Naive B cell (primary cell): ENCODE measurements around the gene PTPN6. TPM values are rescaled to one million over a fixed set of nuclear protein-coding genes. Genes with fewer than 3 reads are reported as not detected.

Experiments
- ATAC-seq, 2 donors: fragments of 150-1000 bp; cut with Tn5 transposase; 2 replicates each; pipeline ENCODE4 v1.10.0; 2021; ENCODE audit warnings: low read depth in 2 of 2, mild to moderate bottlenecking in 2 of 2, moderate library complexity in 2 of 2
- DNase-seq: peaks from one replicate; pipeline ENCODE4 v3.0.0; 2022
- H3K27ac Mint-ChIP-seq, 6 donors: one replicate each; pipeline ENCODE4 v1.8.0; 2020 to 2022; ENCODE audit warnings: mild to moderate bottlenecking in 6 of 6, mixed read lengths in 6 of 6, moderate library complexity in 5 of 6, inconsistent platforms in 2 of 6
- H3K27me3 Mint-ChIP-seq, 3 donors: one replicate each; pipeline ENCODE4 v1.8.0; 2021 to 2022; ENCODE audit warnings: mixed read lengths in 3 of 3, mild to moderate bottlenecking in 1 of 3
- H3K36me3 Mint-ChIP-seq, 2 donors: one replicate each; pipeline ENCODE4 v1.8.0; 2020 to 2022; ENCODE audit warnings: mixed read lengths in 2 of 2, inconsistent platforms in 1 of 2, mild to moderate bottlenecking in 1 of 2
- H3K4me1 Mint-ChIP-seq, 3 donors: one replicate each; pipeline ENCODE4 v1.8.0; 2020 to 2022; ENCODE audit warnings: mixed read lengths in 3 of 3, inconsistent platforms in 1 of 3, mild to moderate bottlenecking in 1 of 3, moderate library complexity in 1 of 3
- H3K4me3 Mint-ChIP-seq, 8 donors: one replicate each; pipeline ENCODE4 v1.8.0; 2020 to 2022; ENCODE audit warnings: mild to moderate bottlenecking in 8 of 8, mixed read lengths in 8 of 8, moderate library complexity in 8 of 8, inconsistent platforms in 2 of 8
- H3K9me3 Mint-ChIP-seq, 7 donors: one replicate each; pipeline ENCODE4 v1.8.0; 2020 to 2022; ENCODE audit warnings: mixed read lengths in 7 of 7, mild to moderate bottlenecking in 5 of 7, inconsistent platforms in 2 of 7, moderate library complexity in 1 of 7
- polyA plus RNA-seq, 6 donors: library from polyadenylated mRNA; unstranded; fragments of 300-500 nt; fragmentation: Illumina TruSeq; gene quantifications; one replicate each; pipeline ENCODE4 v1.2.3, GENCODE V29; 2021; ENCODE audit warnings: low read depth in 6 of 6

Gene PTPN6
- polyA plus RNA-seq, 6 donors from 2014 or later: 398 to 1,059 (median 612) TPM

DNA sequence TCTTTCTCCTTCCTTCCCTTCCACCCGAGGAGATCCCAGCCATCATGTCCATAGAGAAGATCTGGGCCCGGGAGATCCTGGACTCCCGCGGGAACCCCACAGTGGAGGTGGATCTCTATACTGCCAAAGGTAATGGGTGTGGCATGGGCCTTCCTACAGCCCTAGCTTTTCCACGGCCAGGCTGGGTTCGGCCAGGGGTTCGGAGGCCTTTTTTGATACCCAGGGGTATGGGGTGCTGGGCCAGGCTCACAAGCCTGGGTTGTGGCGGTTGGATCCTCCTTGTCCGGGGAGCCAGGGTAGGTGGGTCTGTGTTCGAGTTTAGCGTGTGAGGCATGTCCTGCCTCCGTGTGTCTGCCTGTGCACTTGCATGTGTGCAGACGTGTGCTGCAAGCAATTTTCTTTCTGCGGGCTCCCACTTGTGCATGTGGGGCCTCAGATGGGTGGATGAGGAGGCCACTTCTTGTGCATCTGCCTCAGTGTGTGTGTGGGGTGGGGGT is 35.3 kb upstream of the PTPN6 start:
- H3K9me3 Mint-ChIP-seq: no peaks in the 10 kb centered on the region
- H3K36me3 Mint-ChIP-seq: no peaks in the 10 kb centered on the region
- no peak for DNase-seq
- peak overlapping the region; percentile 33 to 83 (median 52) for H3K4me3 Mint-ChIP-seq
- no peak overlapping the region for H3K27ac Mint-ChIP-seq
- peaks cover 22 to 43% (median 26%) of the 10 kb centered on the region in 3 donors for H3K4me1 Mint-ChIP-seq
- H3K27me3 Mint-ChIP-seq: peaks cover 6 to 24% (median 22%) of the 10 kb centered on the region in 3 donors
- ATAC-seq: no peak

DNA sequence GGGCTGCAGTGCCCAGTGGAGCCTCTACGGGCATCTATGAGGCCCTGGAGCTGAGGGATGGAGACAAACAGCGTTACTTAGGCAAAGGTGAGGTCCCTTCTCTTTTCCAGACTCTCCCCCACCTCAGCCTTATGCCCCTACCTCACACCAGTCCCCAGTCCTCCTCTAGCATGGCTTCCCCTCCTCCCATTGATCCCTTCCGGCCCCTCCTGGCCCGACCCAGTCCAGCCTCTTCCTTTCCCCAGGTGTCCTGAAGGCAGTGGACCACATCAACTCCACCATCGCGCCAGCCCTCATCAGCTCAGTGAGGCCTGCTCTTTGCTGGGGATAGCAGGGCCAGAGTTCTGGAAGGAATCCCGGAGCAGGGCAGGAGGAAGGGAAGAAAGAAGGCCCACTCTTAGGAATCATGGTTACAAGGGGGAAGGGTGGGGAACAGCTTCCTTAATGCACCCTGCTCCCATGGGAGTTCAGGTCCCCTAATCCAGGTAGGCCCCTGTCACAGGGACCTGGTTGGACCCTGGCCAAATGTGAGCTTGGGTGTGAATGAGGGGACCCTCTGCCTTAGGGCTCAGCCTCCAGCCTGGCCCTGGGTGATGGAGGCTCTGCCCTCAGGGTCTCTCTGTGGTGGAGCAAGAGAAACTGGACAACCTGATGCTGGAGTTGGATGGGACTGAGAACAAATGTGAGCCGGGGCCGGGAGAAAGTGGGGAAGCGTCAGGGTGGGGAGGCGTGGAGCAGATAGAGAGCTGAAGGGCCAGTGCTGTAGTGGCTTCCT is 34.5 kb upstream of the PTPN6 start:
- Mint-ChIP-seq H3K4me1 (peaks cover 28 to 47% (median 32%) of the 10 kb centered on the region in 3 donors), H3K4me3 (peak overlapping the region in 7 of 8 donors; percentile 25 to 83 (median 38))

DNA sequence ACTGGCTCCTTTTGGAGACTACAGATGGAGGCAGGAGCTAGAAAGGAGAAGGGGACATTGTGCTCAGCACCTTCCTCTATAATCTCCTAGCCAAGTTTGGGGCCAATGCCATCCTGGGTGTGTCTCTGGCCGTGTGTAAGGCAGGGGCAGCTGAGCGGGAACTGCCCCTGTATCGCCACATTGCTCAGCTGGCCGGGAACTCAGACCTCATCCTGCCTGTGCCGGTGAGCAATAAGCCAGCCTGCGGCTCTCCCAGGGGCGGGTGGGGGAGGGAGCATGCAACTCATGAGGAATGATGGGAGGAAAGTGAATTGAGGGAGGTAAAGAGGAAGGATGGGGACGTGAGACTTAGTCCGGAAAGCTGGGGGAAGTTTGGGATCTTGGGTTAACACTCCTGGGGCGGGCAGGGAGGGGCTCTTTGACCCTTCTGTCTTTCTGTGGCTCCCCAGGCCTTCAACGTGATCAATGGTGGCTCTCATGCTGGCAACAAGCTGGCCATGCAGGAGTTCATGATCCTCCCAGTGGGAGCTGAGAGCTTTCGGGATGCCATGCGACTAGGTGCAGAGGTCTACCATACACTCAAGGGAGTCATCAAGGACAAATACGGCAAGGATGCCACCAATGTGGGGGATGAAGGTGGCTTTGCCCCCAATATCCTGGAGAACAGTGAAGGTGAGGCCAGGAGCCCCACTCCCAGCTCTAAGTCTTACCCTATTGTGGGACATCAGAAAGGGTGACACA is 33.5 kb upstream of the PTPN6 start:
- no peaks in the 10 kb centered on the region for H3K36me3 Mint-ChIP-seq
- H3K27ac Mint-ChIP-seq: no peak overlapping the region
- no peaks in the 10 kb centered on the region for H3K9me3 Mint-ChIP-seq
- peaks cover 39 to 56% (median 43%) of the 10 kb centered on the region in 3 donors for H3K4me1 Mint-ChIP-seq
- ATAC-seq: no peak
- no peak for DNase-seq
- peaks cover 5 to 21% (median 15%) of the 10 kb centered on the region in 3 donors for H3K27me3 Mint-ChIP-seq
- no peak overlapping the region for H3K4me3 Mint-ChIP-seq

More for the DNA sequence above, 34.5 kb upstream of the PTPN6 start:
- H3K9me3 Mint-ChIP-seq: no peaks in the 10 kb centered on the region
- H3K27me3 Mint-ChIP-seq: peaks cover 6 to 24% (median 17%) of the 10 kb centered on the region in 3 donors
- no peak for ATAC-seq
- no peak for DNase-seq
- no peaks in the 10 kb centered on the region for H3K36me3 Mint-ChIP-seq
- peak overlapping the region in 1 of 6 donors; percentile 83 for H3K27ac Mint-ChIP-seq

DNA sequence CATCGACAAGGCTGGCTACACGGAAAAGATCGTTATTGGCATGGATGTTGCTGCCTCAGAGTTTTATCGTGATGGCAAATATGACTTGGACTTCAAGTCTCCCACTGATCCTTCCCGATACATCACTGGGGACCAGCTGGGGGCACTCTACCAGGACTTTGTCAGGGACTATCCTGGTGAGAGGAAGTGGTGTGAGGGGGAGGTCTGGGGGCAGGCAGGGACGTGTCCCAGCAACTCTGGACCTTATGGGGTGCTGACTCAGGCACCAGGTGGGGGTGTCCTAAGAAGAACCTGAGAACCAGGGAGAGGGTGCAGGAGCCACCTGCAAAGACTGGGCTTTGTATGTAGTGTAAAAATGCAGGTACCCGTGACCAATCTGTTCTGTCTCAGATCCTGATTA is 31.6 kb upstream of the PTPN6 start:
- H3K4me3 Mint-ChIP-seq: peak overlapping the region in 1 of 8 donors; percentile 25
- H3K27ac Mint-ChIP-seq: peak overlapping the region in 2 of 6 donors; percentile 20 to 84
- no peaks in the 10 kb centered on the region for H3K36me3 Mint-ChIP-seq
- no peaks in the 10 kb centered on the region for H3K9me3 Mint-ChIP-seq
- peaks cover 0 to 7% (median 5%) of the 10 kb centered on the region in 3 donors for H3K27me3 Mint-ChIP-seq
- DNase-seq (no peak), ATAC-seq (no peak)
- peaks cover 48 to 60% (median 60%) of the 10 kb centered on the region in 3 donors for H3K4me1 Mint-ChIP-seq

DNA sequence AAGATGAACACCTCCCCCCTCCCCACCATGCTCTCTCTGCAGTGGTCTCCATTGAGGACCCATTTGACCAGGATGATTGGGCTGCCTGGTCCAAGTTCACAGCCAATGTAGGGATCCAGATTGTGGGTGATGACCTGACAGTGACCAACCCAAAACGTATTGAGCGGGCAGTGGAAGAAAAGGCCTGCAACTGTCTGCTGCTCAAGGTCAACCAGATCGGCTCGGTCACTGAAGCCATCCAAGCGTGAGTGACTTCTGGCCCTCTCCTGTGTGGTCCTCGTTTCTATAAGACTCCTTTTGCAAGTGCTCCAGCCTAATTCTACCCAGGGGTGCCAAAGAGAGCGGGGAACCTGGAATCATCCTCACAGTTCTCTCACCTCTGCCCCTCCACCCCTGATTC is 29.6 kb upstream of the PTPN6 start:
- no peak for ATAC-seq
- Mint-ChIP-seq H3K27me3 (no peaks in the 10 kb centered on the region), H3K9me3 (no peaks in the 10 kb centered on the region), H3K4me1 (peaks cover 46 to 59% (median 56%) of the 10 kb centered on the region in 3 donors), H3K27ac (peak overlapping the region in 3 of 6 donors; percentile 80 to 87 (median 84)), H3K36me3 (no peaks in the 10 kb centered on the region), H3K4me3 (peak overlapping the region in 5 of 8 donors; percentile 8 to 83 (median 58))
- DNase-seq: no peak

GRCh38 chr12:6921996-6922946 is 28.9 kb upstream of the PTPN6 start:
- H3K36me3 Mint-ChIP-seq: no peaks in the 10 kb centered on the region
- ATAC-seq: peak; percentile 43 to 51
- H3K27ac Mint-ChIP-seq: peak overlapping the region; percentile 76 to 94 (median 82)
- peak overlapping the region; percentile 8 to 90 (median 63) for H3K4me3 Mint-ChIP-seq
- DNase-seq: no peak
- H3K9me3 Mint-ChIP-seq: no peaks in the 10 kb centered on the region
- H3K4me1 Mint-ChIP-seq: peaks cover 52 to 63% (median 59%) of the 10 kb centered on the region in 3 donors
- no peaks in the 10 kb centered on the region for H3K27me3 Mint-ChIP-seq

- Mint-ChIP-seq H3K27ac (peak overlapping the region; percentile 26 to 94 (median 78)), H3K27me3 (no peaks in the 10 kb centered on the region), H3K4me1 (peaks cover 53 to 65% (median 61%) of the 10 kb centered on the region in 3 donors), H3K36me3 (no peaks in the 10 kb centered on the region), H3K9me3 (no peaks in the 10 kb centered on the region), H3K4me3 (peak overlapping the region; percentile 8 to 90 (median 60))
- ATAC-seq (peak in 1 of 2 donors; percentile 22), DNase-seq (no peak)
Measured at GRCh38 chr12:6923003-6923732, 28.0 kb upstream of the PTPN6 start.

GRCh38 chr12:6923851-6924250 is 27.3 kb upstream of the PTPN6 start:
- no peaks in the 10 kb centered on the region for H3K27me3 Mint-ChIP-seq
- no peaks in the 10 kb centered on the region for H3K9me3 Mint-ChIP-seq
- H3K4me3 Mint-ChIP-seq: peak overlapping the region in 7 of 8 donors; percentile 35 to 90 (median 85)
- peaks cover 57 to 70% (median 66%) of the 10 kb centered on the region in 3 donors for H3K4me1 Mint-ChIP-seq
- ATAC-seq (no peak), DNase-seq (no peak)
- H3K27ac Mint-ChIP-seq: peak overlapping the region in 5 of 6 donors; percentile 74 to 91 (median 82)
- no peaks in the 10 kb centered on the region for H3K36me3 Mint-ChIP-seq

DNA sequence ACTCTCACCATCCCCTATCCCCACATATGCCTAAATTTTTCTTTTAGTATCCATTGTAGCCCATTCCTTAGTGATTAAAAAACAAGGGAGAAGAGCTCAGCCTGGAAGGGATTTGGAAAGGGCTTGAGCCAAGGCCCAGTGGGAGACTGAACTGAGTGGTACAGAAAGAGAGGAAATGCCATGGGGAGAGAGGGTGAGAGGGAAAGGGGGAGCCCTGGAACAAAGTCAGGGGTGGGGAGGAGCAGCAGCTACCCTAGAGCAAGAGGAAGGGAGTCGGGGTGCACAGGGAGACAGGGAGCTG is 26.0 kb upstream of the PTPN6 start:
- DNase-seq (no peak), ATAC-seq (no peak)
- H3K9me3 Mint-ChIP-seq: no peaks in the 10 kb centered on the region
- H3K36me3 Mint-ChIP-seq: no peaks in the 10 kb centered on the region
- peak overlapping the region in 7 of 8 donors; percentile 44 to 90 (median 79) for H3K4me3 Mint-ChIP-seq
- H3K27me3 Mint-ChIP-seq: no peaks in the 10 kb centered on the region
- peaks cover 67 to 72% (median 70%) of the 10 kb centered on the region in 3 donors for H3K4me1 Mint-ChIP-seq
- H3K27ac Mint-ChIP-seq: peak overlapping the region in 3 of 6 donors; percentile 34 to 90 (median 84)

DNA sequence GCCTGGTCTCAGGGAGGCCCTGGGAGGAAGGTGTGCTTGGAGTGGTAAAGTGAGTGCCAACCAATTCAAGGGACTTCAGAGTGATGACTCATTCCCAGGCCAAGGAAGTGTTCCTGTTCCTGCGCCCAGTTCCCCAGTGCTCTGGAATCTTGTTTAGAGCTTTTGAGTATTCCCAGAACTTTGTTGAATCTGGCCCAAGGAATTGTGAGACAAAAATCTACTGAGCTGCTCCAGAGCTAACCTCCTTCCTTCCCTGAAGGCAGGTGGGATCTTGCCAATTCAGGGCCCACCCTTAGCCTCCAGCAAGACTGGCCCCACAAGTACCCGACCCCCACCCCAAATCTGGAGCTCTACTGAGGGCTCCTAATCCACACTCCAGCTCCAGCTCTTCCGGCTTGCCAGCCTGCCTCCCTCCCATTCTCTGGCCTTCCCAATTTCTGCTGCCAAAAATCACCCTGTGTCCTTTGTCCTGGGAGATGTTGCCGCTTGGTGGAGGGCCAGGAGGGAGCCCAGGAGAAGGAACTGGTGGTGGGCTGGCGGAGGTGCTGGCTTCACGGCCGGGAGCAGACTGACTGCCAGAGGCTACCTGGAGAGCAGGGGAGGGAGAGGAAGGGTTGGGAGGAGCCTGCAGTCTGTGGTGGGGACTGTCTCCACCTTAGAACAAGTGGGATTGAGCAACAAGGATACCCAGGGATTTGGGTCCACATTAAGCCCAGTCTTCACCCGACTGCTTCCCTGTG is 25.4 kb upstream of the PTPN6 start:
- H3K27me3 Mint-ChIP-seq: no peaks in the 10 kb centered on the region
- DNase-seq: no peak
- H3K9me3 Mint-ChIP-seq: no peaks in the 10 kb centered on the region
- H3K27ac Mint-ChIP-seq: peak overlapping the region in 2 of 6 donors; percentile 11 to 84
- H3K4me1 Mint-ChIP-seq: peaks cover 66 to 72% (median 71%) of the 10 kb centered on the region in 3 donors
- H3K36me3 Mint-ChIP-seq: no peaks in the 10 kb centered on the region
- no peak for ATAC-seq
- peak overlapping the region; percentile 51 to 97 (median 76) for H3K4me3 Mint-ChIP-seq

DNA sequence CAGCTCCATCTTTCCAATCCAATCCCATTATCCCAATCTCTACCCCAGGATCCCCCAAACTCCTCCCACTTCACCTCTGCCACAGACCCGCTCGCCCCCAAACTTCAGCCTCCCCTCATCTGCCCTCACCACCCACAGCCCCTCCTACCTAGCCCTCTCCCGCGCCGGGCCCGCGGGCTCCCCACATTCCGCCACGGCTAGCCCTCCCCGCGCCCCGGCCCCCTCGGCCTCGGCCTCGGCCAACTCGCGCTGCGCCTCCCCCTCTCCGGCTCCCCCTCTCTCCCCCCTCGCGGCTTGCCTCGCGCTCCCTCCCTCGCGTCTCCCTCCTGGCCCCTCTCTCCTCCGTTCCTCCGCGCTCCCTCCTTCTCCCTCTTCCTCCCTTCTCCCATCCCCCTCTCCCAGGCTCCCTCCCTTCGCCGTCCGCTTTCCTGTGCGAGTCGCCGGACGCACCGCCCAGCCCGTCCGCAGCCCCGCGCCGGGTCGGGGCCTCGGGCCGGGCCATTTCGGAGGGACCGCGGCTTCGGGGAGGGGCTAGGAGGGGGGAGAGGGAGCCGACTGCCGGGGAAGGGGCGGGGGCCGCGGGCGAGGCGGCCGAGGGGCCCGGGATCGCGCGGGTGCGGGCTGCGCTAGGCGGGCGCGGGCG is 23.7 kb upstream of the PTPN6 start, which contains the start of gene ATN1:
Gene ATN1 (plus strand): TSS at position 581 of the 643 bp plus-strand sequence. CDS start 6,043 bp downstream, outside the sequence.
- no peak for DNase-seq
- ATAC-seq: peak; percentile 22 to 26
- Mint-ChIP-seq H3K27ac (peak within 1 kb of the TSS; percentile 91 to 99 (median 94)), H3K4me1 (peaks cover 54 to 60% (median 57%) of the 10 kb centered on the region in 3 donors), H3K36me3 (no peaks in the 10 kb centered on the region), H3K27me3 (no peaks in the 10 kb centered on the region), H3K9me3 (no peaks in the 10 kb centered on the region), H3K4me3 (peak within 1 kb of the TSS; percentile 82 to 97 (median 91))
